ENCODE results near the gene HS3ST6.

HS3ST6 gene

GRCh38 chr16:1887711-1888354, 30.4 kb downstream of the HS3ST6 start:
- ATAC-seq = no peak
- TF ChIP-seq BACH2 (CRISPR knock-in tag; IDR thresholded peaks at IDR 0.05; ENCODE audit: borderline replicate concordance) (no peak), ZNF565 (CRISPR knock-in tag; conservative IDR thresholded peaks at IDR 0.05; ENCODE audit: low read depth) (no peak), CSDC2 (CRISPR knock-in tag; IDR thresholded peaks at IDR 0.05) (no peak), ARNTL (CRISPR knock-in tag; IDR thresholded peaks at IDR 0.05; ENCODE audit: borderline replicate concordance, low read depth) (no peak), TCF4 (CRISPR knock-in tag; IDR thresholded peaks at IDR 0.05; ENCODE audit: borderline replicate concordance) (no peak), GLIS3 (CRISPR knock-in tag; IDR thresholded peaks at IDR 0.05) (no peak), ZC3H10 (CRISPR knock-in tag; IDR thresholded peaks at IDR 0.05) (no peak), POU6F1 (CRISPR knock-in tag; IDR thresholded peaks at IDR 0.05; ENCODE audit: borderline replicate concordance, low read depth) (no peak), ISL1 (CRISPR knock-in tag; IDR thresholded peaks at IDR 0.05) (no peak), PATZ1 (CRISPR knock-in tag; IDR thresholded peaks at IDR 0.05; ENCODE audit: borderline replicate concordance) (no peak), ESRRG (CRISPR knock-in tag; IDR thresholded peaks at IDR 0.05) (no peak), ZNF8 (CRISPR knock-in tag; IDR thresholded peaks at IDR 0.05) (no peak), TOX (CRISPR knock-in tag; IDR thresholded peaks at IDR 0.05; ENCODE audit: borderline replicate concordance) (no peak), PPARA (CRISPR knock-in tag; IDR thresholded peaks at IDR 0.05; ENCODE audit: borderline replicate concordance) (no peak), RARB (CRISPR knock-in tag; IDR thresholded peaks at IDR 0.05) (no peak), OSR1 (CRISPR knock-in tag; IDR thresholded peaks at IDR 0.05) (no peak)
- TF ChIP-seq, protein P1, sequence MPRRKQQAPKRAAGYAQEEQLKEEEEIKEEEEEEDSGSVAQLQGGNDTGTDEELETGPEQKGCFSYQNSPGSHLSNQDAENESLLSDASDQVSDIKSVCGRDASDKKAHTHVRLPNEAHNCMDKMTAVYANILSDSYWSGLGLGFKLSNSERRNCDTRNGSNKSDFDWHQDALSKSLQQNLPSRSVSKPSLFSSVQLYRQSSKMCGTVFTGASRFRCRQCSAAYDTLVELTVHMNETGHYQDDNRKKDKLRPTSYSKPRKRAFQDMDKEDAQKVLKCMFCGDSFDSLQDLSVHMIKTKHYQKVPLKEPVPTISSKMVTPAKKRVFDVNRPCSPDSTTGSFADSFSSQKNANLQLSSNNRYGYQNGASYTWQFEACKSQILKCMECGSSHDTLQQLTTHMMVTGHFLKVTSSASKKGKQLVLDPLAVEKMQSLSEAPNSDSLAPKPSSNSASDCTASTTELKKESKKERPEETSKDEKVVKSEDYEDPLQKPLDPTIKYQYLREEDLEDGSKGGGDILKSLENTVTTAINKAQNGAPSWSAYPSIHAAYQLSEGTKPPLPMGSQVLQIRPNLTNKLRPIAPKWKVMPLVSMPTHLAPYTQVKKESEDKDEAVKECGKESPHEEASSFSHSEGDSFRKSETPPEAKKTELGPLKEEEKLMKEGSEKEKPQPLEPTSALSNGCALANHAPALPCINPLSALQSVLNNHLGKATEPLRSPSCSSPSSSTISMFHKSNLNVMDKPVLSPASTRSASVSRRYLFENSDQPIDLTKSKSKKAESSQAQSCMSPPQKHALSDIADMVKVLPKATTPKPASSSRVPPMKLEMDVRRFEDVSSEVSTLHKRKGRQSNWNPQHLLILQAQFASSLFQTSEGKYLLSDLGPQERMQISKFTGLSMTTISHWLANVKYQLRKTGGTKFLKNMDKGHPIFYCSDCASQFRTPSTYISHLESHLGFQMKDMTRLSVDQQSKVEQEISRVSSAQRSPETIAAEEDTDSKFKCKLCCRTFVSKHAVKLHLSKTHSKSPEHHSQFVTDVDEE (CRISPR knock-in tag; IDR thresholded peaks at IDR 0.05) = no peak

GRCh38 chr16:1884889-1885288, 33.3 kb downstream of the HS3ST6 start:
- TF ChIP-seq CREB5 (CRISPR knock-in tag; IDR thresholded peaks at IDR 0.05; ENCODE audit: low read depth) (no peak), CSDC2 (CRISPR knock-in tag; IDR thresholded peaks at IDR 0.05) (no peak), RARB (CRISPR knock-in tag; IDR thresholded peaks at IDR 0.05) (no peak), ZC3H10 (CRISPR knock-in tag; IDR thresholded peaks at IDR 0.05) (no peak), ZNF70 (CRISPR knock-in tag; IDR thresholded peaks at IDR 0.05) (no peak), OSR1 (CRISPR knock-in tag; IDR thresholded peaks at IDR 0.05) (no peak), ESRRG (CRISPR knock-in tag; IDR thresholded peaks at IDR 0.05) (no peak)
- no peak for ATAC-seq

- peak; percentile 47; the same call in 1 of the 3 replicates for ATAC-seq
- no peak for TF ChIP-seq PATZ1 (CRISPR knock-in tag; IDR thresholded peaks at IDR 0.05; ENCODE audit: borderline replicate concordance)
- TF ChIP-seq, protein P1 (CRISPR knock-in tag; IDR thresholded peaks at IDR 0.05) = no peak
- no peak for TF ChIP-seq TOX (CRISPR knock-in tag; IDR thresholded peaks at IDR 0.05; ENCODE audit: borderline replicate concordance)
- TF ChIP-seq ZNF565 (CRISPR knock-in tag; conservative IDR thresholded peaks at IDR 0.05; ENCODE audit: low read depth) = no peak
- TF ChIP-seq GLIS3 (CRISPR knock-in tag; IDR thresholded peaks at IDR 0.05) = no peak
- no peak for TF ChIP-seq POU6F1 (CRISPR knock-in tag; IDR thresholded peaks at IDR 0.05; ENCODE audit: borderline replicate concordance, low read depth)
- TF ChIP-seq ZFP30 (CRISPR knock-in tag; IDR thresholded peaks at IDR 0.05) = no peak
Observed at GRCh38 chr16:1884155-1884760, 34.0 kb downstream of the HS3ST6 start.
